Testis (tissue), 2 donors: ENCODE results near the gene COL4A1.

Experiments used
- POLR2A ChIP-seq: fragments of 450-650 bp; IDR thresholded peaks from one replicate; pipeline ENCODE4 v1.6.1; 2017; ENCODE audit warnings: antibody characterized with exemption, mild to moderate bottlenecking, moderate library complexity
- TF ChIP-seq, protein P1 (sequence below), 3 experiments: fragments of 450-650 bp in 2 of 3; fragments of 200-600 bp in 1 of 3; sonication (generic) in 1 of 3; IDR thresholded peaks; one replicate each; pipeline ENCODE4 v1.5.1; 2016 to 2019; ENCODE audit warnings: antibody characterized with exemption in 3 of 3, mild to moderate bottlenecking in 2 of 3, moderate library complexity in 1 of 3

DNA sequence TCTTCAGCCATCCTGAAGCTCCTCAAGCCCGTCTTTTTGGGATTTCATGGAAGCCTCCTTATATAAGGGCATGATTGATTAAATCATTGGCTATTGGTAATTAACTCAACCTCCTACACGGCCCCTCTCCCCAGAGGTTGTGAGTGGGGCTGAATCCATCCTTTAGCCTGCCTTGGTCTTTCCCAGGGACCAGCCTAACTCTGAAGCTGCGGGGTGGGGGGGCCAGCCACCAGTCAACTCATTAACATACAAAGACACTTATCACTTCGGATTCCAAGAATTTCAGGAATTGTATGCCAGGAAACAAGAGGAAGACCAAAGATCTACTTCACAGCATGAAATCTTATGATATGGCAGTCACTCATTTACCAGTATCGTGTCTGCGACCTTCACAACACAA is 9.9 kb downstream of the COL4A1 start:
- TF ChIP-seq, protein P1, sequence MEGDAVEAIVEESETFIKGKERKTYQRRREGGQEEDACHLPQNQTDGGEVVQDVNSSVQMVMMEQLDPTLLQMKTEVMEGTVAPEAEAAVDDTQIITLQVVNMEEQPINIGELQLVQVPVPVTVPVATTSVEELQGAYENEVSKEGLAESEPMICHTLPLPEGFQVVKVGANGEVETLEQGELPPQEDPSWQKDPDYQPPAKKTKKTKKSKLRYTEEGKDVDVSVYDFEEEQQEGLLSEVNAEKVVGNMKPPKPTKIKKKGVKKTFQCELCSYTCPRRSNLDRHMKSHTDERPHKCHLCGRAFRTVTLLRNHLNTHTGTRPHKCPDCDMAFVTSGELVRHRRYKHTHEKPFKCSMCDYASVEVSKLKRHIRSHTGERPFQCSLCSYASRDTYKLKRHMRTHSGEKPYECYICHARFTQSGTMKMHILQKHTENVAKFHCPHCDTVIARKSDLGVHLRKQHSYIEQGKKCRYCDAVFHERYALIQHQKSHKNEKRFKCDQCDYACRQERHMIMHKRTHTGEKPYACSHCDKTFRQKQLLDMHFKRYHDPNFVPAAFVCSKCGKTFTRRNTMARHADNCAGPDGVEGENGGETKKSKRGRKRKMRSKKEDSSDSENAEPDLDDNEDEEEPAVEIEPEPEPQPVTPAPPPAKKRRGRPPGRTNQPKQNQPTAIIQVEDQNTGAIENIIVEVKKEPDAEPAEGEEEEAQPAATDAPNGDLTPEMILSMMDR (IDR thresholded peaks at IDR 0.05) = no peak
- no peak for TF ChIP-seq POLR2A
